Measurements from ENCODE around the gene SPATA2L. TPM values are rescaled to one million over a fixed set of nuclear protein-coding genes. Genes with fewer than 3 reads are reported as not detected.

Gene SPATA2L
- total RNA-seq, 1 experiment from 2014 or later, result 12.7 TPM

DNA sequence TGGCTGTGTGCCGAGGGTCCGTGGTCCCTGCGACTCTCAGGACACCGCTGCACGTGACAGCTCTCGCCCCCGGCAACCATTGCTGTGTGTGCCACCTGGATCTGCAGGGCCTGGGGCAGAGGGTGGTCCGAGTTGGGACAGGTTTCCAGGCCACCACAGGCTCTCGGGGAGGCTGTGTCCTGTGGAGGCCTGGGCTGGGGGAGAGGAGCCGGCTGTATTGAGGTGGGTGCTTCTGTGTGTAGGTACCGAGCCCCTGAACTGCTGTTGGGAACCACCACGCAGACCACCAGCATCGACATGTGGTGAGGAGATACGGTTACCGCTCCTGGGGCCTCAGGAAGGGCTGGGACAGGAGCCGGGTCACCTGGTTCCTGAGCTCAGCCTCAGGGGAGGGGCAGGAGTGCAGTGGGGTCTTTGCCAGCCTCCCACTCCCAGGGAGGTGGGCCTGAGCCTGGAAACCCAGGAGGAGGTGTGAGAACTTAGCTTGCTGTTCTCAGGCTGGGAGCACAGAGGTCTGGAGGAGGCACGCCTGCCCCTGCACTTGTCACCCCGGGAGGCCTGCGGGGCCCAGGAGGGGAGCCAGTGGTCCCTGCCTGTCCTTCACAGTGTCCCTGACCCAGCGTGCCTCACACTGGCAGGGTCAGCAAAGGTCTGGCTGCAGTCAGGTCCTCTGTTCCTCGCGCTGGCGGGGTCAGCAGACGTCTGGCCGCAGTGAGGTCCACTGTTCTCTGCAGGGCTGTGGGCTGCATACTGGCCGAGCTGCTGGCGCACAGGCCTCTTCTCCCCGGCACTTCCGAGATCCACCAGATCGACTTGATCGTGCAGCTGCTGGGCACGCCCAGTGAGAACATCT lies 7.3 kb downstream of the SPATA2L start:
- no peak for TF ChIP-seq SIN3A (IDR thresholded peaks at IDR 0.05; ENCODE audit: borderline replicate concordance, insufficient read depth, low read depth, low read length)
- TF ChIP-seq TCF7L2 (IDR thresholded peaks at IDR 0.05; ENCODE audit: low read depth, low read length), result no peak
- TF ChIP-seq POLR2AphosphoS5 (IDR thresholded peaks at IDR 0.05; ENCODE audit: low read depth, low read length), result no peak
- TF ChIP-seq, protein P1, sequence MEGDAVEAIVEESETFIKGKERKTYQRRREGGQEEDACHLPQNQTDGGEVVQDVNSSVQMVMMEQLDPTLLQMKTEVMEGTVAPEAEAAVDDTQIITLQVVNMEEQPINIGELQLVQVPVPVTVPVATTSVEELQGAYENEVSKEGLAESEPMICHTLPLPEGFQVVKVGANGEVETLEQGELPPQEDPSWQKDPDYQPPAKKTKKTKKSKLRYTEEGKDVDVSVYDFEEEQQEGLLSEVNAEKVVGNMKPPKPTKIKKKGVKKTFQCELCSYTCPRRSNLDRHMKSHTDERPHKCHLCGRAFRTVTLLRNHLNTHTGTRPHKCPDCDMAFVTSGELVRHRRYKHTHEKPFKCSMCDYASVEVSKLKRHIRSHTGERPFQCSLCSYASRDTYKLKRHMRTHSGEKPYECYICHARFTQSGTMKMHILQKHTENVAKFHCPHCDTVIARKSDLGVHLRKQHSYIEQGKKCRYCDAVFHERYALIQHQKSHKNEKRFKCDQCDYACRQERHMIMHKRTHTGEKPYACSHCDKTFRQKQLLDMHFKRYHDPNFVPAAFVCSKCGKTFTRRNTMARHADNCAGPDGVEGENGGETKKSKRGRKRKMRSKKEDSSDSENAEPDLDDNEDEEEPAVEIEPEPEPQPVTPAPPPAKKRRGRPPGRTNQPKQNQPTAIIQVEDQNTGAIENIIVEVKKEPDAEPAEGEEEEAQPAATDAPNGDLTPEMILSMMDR (IDR thresholded peaks at IDR 0.05), result no peak
- TF ChIP-seq, protein P2, sequence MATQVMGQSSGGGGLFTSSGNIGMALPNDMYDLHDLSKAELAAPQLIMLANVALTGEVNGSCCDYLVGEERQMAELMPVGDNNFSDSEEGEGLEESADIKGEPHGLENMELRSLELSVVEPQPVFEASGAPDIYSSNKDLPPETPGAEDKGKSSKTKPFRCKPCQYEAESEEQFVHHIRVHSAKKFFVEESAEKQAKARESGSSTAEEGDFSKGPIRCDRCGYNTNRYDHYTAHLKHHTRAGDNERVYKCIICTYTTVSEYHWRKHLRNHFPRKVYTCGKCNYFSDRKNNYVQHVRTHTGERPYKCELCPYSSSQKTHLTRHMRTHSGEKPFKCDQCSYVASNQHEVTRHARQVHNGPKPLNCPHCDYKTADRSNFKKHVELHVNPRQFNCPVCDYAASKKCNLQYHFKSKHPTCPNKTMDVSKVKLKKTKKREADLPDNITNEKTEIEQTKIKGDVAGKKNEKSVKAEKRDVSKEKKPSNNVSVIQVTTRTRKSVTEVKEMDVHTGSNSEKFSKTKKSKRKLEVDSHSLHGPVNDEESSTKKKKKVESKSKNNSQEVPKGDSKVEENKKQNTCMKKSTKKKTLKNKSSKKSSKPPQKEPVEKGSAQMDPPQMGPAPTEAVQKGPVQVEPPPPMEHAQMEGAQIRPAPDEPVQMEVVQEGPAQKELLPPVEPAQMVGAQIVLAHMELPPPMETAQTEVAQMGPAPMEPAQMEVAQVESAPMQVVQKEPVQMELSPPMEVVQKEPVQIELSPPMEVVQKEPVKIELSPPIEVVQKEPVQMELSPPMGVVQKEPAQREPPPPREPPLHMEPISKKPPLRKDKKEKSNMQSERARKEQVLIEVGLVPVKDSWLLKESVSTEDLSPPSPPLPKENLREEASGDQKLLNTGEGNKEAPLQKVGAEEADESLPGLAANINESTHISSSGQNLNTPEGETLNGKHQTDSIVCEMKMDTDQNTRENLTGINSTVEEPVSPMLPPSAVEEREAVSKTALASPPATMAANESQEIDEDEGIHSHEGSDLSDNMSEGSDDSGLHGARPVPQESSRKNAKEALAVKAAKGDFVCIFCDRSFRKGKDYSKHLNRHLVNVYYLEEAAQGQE (IDR thresholded peaks at IDR 0.05; ENCODE audit: insufficient read depth in 1 of 2, low read depth in 2 of 2, low read length in 1 of 2), result no peak
- DNase-seq (ENCODE audit: low read depth, low spot score) (no peak), ATAC-seq (no peak)
- H3K4me3 ChIP-seq (ENCODE audit: low read depth in 2 of 2, low read length in 2 of 2), result no peak overlapping the region
- no peaks in the 10 kb centered on the region for H3K9me3 ChIP-seq (ENCODE audit: control insufficient read depth, insufficient read depth, low read depth, low read length)
- intact Hi-C loops (cut with micrococcal nuclease; ENCODE audit: unreplicated experiment), result no loop called here
- POLR2A ChIA-PET, result interaction anchor here (0.5 kb wide), 1 partner anchor 1219 kb away, joined by 3 read pairs; no protein-coding TSS in a partner anchor
- in situ Hi-C loops (cut with HindIII; ENCODE audit: low pct_unique_long_range_greater_than_20kb, low sequenced_read_pairs), result no loop called here
- H3K27ac ChIP-seq (ENCODE audit: low read length), result no peak overlapping the region
- no peaks in the 10 kb centered on the region; the same call in 1 of the 2 replicates for H3K4me1 ChIP-seq (ENCODE audit: control insufficient read depth, insufficient read depth, low read length)
- H3K36me3 ChIP-seq (ENCODE audit: control insufficient read depth, insufficient read depth, low read length), result no peaks in the 10 kb centered on the region
- CTCF ChIA-PET, result no interaction called here
- no TSS peak for BruUV-seq (replicated peaks)
- H3K27me3 ChIP-seq (ENCODE audit: control insufficient read depth, insufficient read depth, low read length), result no peaks in the 10 kb centered on the region

DNA sequence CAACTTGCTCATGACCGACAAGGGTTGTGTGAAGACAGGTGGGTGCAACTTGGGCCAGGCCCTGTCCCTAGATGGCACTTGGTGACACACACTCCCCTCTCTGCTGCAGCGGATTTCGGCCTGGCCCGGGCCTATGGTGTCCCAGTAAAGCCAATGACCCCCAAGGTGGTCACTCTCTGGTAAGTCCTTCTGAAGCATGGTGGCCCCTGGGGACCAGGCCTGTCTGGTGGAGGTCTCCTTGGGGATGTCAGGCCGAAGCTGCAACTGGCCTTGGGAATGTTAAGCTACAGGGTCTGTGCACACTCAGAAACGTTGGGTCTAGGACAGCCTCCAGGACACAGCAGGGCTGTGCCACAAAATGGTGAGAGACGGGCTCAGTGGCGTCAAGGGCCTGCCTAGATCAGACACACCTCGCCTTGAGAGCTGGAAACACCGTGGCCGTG lies 8.2 kb downstream of the SPATA2L start:
- Histone ChIP-seq H3K4me1 (ENCODE audit: control insufficient read depth, insufficient read depth, low read length) (no peaks in the 10 kb centered on the region; the same call in 1 of the 2 replicates), H3K27me3 (ENCODE audit: control insufficient read depth, insufficient read depth, low read length) (no peaks in the 10 kb centered on the region), H3K36me3 (ENCODE audit: control insufficient read depth, insufficient read depth, low read length) (no peaks in the 10 kb centered on the region), H3K27ac (ENCODE audit: low read length) (no peak overlapping the region), H3K4me3 (ENCODE audit: low read depth in 2 of 2, low read length in 2 of 2) (no peak overlapping the region), H3K9me3 (ENCODE audit: control insufficient read depth, insufficient read depth, low read depth, low read length) (no peaks in the 10 kb centered on the region)
- no peak for ATAC-seq
- DNase-seq (ENCODE audit: low read depth, low spot score), result no peak
- ChIA-PET CTCF (no interaction called here), POLR2A (no interaction called here)
- no peak for TF ChIP-seq TCF7L2 (IDR thresholded peaks at IDR 0.05; ENCODE audit: low read depth, low read length)
- TF ChIP-seq SIN3A (IDR thresholded peaks at IDR 0.05; ENCODE audit: borderline replicate concordance, insufficient read depth, low read depth, low read length), result no peak
- no peak for TF ChIP-seq POLR2AphosphoS5 (IDR thresholded peaks at IDR 0.05; ENCODE audit: low read depth, low read length)
- TF ChIP-seq, protein P1 (IDR thresholded peaks at IDR 0.05), result no peak
- TF ChIP-seq, protein P2 (IDR thresholded peaks at IDR 0.05; ENCODE audit: insufficient read depth in 1 of 2, low read depth in 2 of 2, low read length in 1 of 2), result no peak
- in situ Hi-C loops (cut with HindIII; ENCODE audit: low pct_unique_long_range_greater_than_20kb, low sequenced_read_pairs), result no loop called here
- no TSS peak for BruUV-seq (replicated peaks)
- intact Hi-C loops (cut with micrococcal nuclease; ENCODE audit: unreplicated experiment), result no loop called here

Measured in Panc1 (cell line).